Measurements from ENCODE around the gene SIX3.

SIX3 gene

DNA sequence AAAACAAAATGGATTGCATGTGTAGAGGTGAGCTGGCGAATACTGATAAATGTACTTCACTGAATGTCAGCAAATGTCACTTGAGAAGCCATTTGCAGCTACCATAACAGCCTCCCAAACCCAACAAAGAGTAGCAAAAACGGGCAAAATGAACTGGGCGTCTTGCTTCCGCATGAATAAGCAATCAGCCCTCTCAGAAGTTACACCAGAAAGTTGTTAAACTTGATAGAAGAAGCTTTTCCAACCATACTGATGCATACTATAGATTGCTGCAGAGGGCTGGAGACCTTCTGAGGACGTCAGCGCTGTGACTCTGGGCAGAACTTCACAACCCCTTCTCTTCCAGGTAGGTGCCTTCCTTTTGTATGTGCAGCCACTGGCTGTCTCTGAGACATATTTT lies 18.7 kb upstream of the SIX3 start:
- no peak overlapping the region for H3K4me2 ChIP-seq
- no peaks in the 10 kb centered on the region for H4K20me1 ChIP-seq (ENCODE audit: insufficient read depth)
- no peak overlapping the region for H3K9ac ChIP-seq
- no peak overlapping the region for H3K27ac ChIP-seq
- no peaks in the 10 kb centered on the region for H3K27me3 ChIP-seq (ENCODE audit: insufficient read depth, low read depth)
- H2AFZ ChIP-seq (ENCODE audit: low read depth), result no peak overlapping the region
- no peaks in the 10 kb centered on the region for H3K79me2 ChIP-seq (ENCODE audit: insufficient read depth, low read depth)
- no peak overlapping the region for H3K4me3 ChIP-seq (IDR thresholded peaks at IDR 0.05; ENCODE audit: insufficient read depth, low read depth, low read length)
- H3K4me1 ChIP-seq (ENCODE audit: low read depth, poor library complexity, severe bottlenecking), result no peaks in the 10 kb centered on the region
- H3K36me3 ChIP-seq (ENCODE audit: insufficient read depth), result no peaks in the 10 kb centered on the region
- TF ChIP-seq CTCF (conservative IDR thresholded peaks at IDR 0.05; ENCODE audit: low read depth, low read length), result no peak

GRCh38 chr2:44925561-44926136 lies 15.9 kb upstream of the SIX3 start:
- H3K4me3 ChIP-seq (IDR thresholded peaks at IDR 0.05; ENCODE audit: insufficient read depth, low read depth, low read length), result no peak overlapping the region
- no peaks in the 10 kb centered on the region for H3K27me3 ChIP-seq (ENCODE audit: insufficient read depth, low read depth)
- no peaks in the 10 kb centered on the region for H4K20me1 ChIP-seq (ENCODE audit: insufficient read depth)
- H3K36me3 ChIP-seq (ENCODE audit: insufficient read depth), result no peaks in the 10 kb centered on the region
- no peak overlapping the region for H3K9ac ChIP-seq
- no peak overlapping the region for H3K27ac ChIP-seq
- H3K4me2 ChIP-seq, result no peak overlapping the region
- no peaks in the 10 kb centered on the region for H3K79me2 ChIP-seq (ENCODE audit: insufficient read depth, low read depth)
- TF ChIP-seq CTCF (conservative IDR thresholded peaks at IDR 0.05; ENCODE audit: low read depth, low read length), result no peak
- no peaks in the 10 kb centered on the region for H3K4me1 ChIP-seq (ENCODE audit: low read depth, poor library complexity, severe bottlenecking)
- H2AFZ ChIP-seq (ENCODE audit: low read depth), result no peak overlapping the region

DNA sequence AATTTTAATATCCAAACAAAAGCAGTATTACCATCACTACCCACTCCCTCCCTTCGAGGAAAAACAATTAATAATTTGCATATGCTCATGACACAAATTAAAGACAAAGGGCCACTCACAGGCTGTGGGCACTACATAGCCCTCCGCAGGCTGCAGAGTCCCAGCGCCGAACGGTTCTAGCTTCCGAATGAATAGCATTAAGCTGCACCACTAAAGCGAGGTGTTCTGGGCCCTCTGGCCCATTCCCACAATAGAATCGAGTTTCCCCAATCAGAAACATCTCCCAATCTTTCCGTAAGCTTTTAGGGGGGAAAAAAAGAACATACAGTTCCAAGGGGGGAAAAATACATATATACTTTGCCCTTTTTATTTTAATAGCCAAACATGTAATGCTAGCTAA lies 14.5 kb upstream of the SIX3 start:
- no peaks in the 10 kb centered on the region for H3K79me2 ChIP-seq (ENCODE audit: insufficient read depth, low read depth)
- H3K27me3 ChIP-seq (ENCODE audit: insufficient read depth, low read depth), result no peaks in the 10 kb centered on the region
- H3K27ac ChIP-seq, result no peak overlapping the region
- no peaks in the 10 kb centered on the region for H4K20me1 ChIP-seq (ENCODE audit: insufficient read depth)
- H3K4me1 ChIP-seq (ENCODE audit: low read depth, poor library complexity, severe bottlenecking), result no peaks in the 10 kb centered on the region
- no peak overlapping the region for H2AFZ ChIP-seq (ENCODE audit: low read depth)
- no peaks in the 10 kb centered on the region for H3K36me3 ChIP-seq (ENCODE audit: insufficient read depth)
- H3K4me3 ChIP-seq (IDR thresholded peaks at IDR 0.05; ENCODE audit: insufficient read depth, low read depth, low read length), result no peak overlapping the region
- no peak for TF ChIP-seq CTCF (conservative IDR thresholded peaks at IDR 0.05; ENCODE audit: low read depth, low read length)
- H3K9ac ChIP-seq, result no peak overlapping the region
- no peak overlapping the region for H3K4me2 ChIP-seq

DNA sequence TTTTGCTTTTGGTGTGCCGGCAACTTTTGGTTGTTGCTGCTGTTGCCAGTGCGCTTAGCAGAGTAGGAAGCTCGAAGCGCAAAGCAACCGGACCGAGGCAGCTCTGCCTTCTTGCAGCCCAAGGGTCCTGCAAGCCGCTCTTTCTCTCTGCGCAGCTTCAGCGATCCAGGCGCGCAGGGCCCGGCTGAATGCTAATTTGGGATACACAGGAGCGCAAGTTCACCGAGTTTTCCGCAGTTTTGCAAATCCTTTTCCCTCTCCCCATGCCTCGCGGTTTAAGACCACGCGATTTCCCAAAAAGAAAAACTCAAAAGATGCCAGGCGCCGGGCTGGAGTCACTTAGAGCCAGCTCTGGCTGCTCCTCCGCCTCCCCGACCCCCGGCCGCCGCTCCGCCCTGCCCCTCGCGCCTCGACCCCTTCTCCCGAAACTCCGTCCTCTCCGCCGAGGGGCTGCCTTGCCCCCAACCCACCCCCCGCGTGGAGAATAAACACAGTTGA lies 13.5 kb upstream of the SIX3 start:
- Histone ChIP-seq H3K9ac (no peak overlapping the region), H3K27ac (no peak overlapping the region), H3K36me3 (ENCODE audit: insufficient read depth) (no peaks in the 10 kb centered on the region), H3K4me3 (IDR thresholded peaks at IDR 0.05; ENCODE audit: insufficient read depth, low read depth, low read length) (no peak overlapping the region), H3K4me1 (ENCODE audit: low read depth, poor library complexity, severe bottlenecking) (no peaks in the 10 kb centered on the region), H3K27me3 (ENCODE audit: insufficient read depth, low read depth) (no peaks in the 10 kb centered on the region), H3K79me2 (ENCODE audit: insufficient read depth, low read depth) (no peaks in the 10 kb centered on the region), H4K20me1 (ENCODE audit: insufficient read depth) (no peaks in the 10 kb centered on the region), H3K4me2 (no peak overlapping the region), H2AFZ (ENCODE audit: low read depth) (no peak overlapping the region)
- TF ChIP-seq CTCF (conservative IDR thresholded peaks at IDR 0.05; ENCODE audit: low read depth, low read length), result no peak

Data from KMS-11 (cell line).